ENCODE results near the gene SNED1. TPM values are rescaled to one million over a fixed set of nuclear protein-coding genes. Genes with fewer than 3 reads are reported as not detected.

SNED1 gene
- total RNA-seq, 2 donors from 2014 or later, result 42.0 to 72.1 TPM

- Mint-ChIP-seq H3K27me3 (no peaks in the 10 kb centered on the region), H3K4me1 (peaks cover 12% of the 10 kb centered on the region), H3K4me3 (no peak overlapping the region), H3K27ac (no peak overlapping the region), H3K36me3 (ENCODE audit: low read depth) (no peaks in the 10 kb centered on the region)
- DNase-seq (no peak), ATAC-seq (no peak)
- H3K9me3 ChIP-seq (ENCODE audit: control insufficient read depth, low read length, poor library complexity, severe bottlenecking), result no peaks in the 10 kb centered on the region
These were observed 70.8 kb downstream of the SNED1 start for GRCh38 chr2:241068942-241069810.

- Mint-ChIP-seq H3K4me3 (no peak overlapping the region), H3K4me1 (peaks cover 9% of the 10 kb centered on the region), H3K27me3 (no peaks in the 10 kb centered on the region), H3K36me3 (ENCODE audit: low read depth) (no peaks in the 10 kb centered on the region), H3K27ac (no peak overlapping the region)
- no peak for ATAC-seq
- no peak for DNase-seq
- H3K9me3 ChIP-seq (ENCODE audit: control insufficient read depth, low read length, poor library complexity, severe bottlenecking), result no peaks in the 10 kb centered on the region
These were observed 71.4 kb downstream of the SNED1 start for GRCh38 chr2:241069821-241070281.

- H3K27me3 Mint-ChIP-seq, result no peaks in the 10 kb centered on the region
- no peak for DNase-seq
- no peak overlapping the region for H3K27ac Mint-ChIP-seq
- H3K4me1 Mint-ChIP-seq, result peaks cover 9% of the 10 kb centered on the region
- ATAC-seq, result no peak
- no peak overlapping the region for H3K4me3 Mint-ChIP-seq
- no peaks in the 10 kb centered on the region for H3K9me3 ChIP-seq (ENCODE audit: control insufficient read depth, low read length, poor library complexity, severe bottlenecking)
- H3K36me3 Mint-ChIP-seq (ENCODE audit: low read depth), result peaks cover under 1% of the 10 kb centered on the region
These were observed 71.9 kb downstream of the SNED1 start for GRCh38 chr2:241070361-241070760.

GRCh38 chr2:241070811-241071676, 72.6 kb downstream of the SNED1 start:
- H3K4me1 Mint-ChIP-seq, result peaks cover 7% of the 10 kb centered on the region
- no peaks in the 10 kb centered on the region for H3K27me3 Mint-ChIP-seq
- no peak overlapping the region for H3K27ac Mint-ChIP-seq
- H3K9me3 ChIP-seq (ENCODE audit: control insufficient read depth, low read length, poor library complexity, severe bottlenecking), result no peaks in the 10 kb centered on the region
- H3K36me3 Mint-ChIP-seq (ENCODE audit: low read depth), result peaks cover 2% of the 10 kb centered on the region
- H3K4me3 Mint-ChIP-seq, result no peak overlapping the region
- ATAC-seq, result no peak
- no peak for DNase-seq

- H3K4me3 Mint-ChIP-seq, result no peak overlapping the region
- H3K4me1 Mint-ChIP-seq, result peaks cover 7% of the 10 kb centered on the region
- peaks cover 2% of the 10 kb centered on the region for H3K36me3 Mint-ChIP-seq (ENCODE audit: low read depth)
- H3K9me3 ChIP-seq (ENCODE audit: control insufficient read depth, low read length, poor library complexity, severe bottlenecking), result no peaks in the 10 kb centered on the region
- H3K27me3 Mint-ChIP-seq, result no peaks in the 10 kb centered on the region
- H3K27ac Mint-ChIP-seq, result no peak overlapping the region
- DNase-seq (no peak), ATAC-seq (no peak)
These were observed 73.3 kb downstream of the SNED1 start for GRCh38 chr2:241071677-241072111.

GRCh38 chr2:241072151-241072550, 73.7 kb downstream of the SNED1 start:
- no peaks in the 10 kb centered on the region for H3K27me3 Mint-ChIP-seq
- H3K27ac Mint-ChIP-seq, result no peak overlapping the region
- H3K4me3 Mint-ChIP-seq, result no peak overlapping the region
- peaks cover 2% of the 10 kb centered on the region for H3K36me3 Mint-ChIP-seq (ENCODE audit: low read depth)
- no peaks in the 10 kb centered on the region for H3K9me3 ChIP-seq (ENCODE audit: control insufficient read depth, low read length, poor library complexity, severe bottlenecking)
- ATAC-seq, result no peak
- DNase-seq, result no peak
- peaks cover 7% of the 10 kb centered on the region for H3K4me1 Mint-ChIP-seq

GRCh38 chr2:241072553-241073165, 74.2 kb downstream of the SNED1 start:
- peaks cover 7% of the 10 kb centered on the region for H3K4me1 Mint-ChIP-seq
- no peak for ATAC-seq
- H3K36me3 Mint-ChIP-seq (ENCODE audit: low read depth), result peaks cover 2% of the 10 kb centered on the region
- no peak overlapping the region for H3K4me3 Mint-ChIP-seq
- no peak for DNase-seq
- H3K9me3 ChIP-seq (ENCODE audit: control insufficient read depth, low read length, poor library complexity, severe bottlenecking), result no peaks in the 10 kb centered on the region
- peak overlapping the region; percentile 9 for H3K27ac Mint-ChIP-seq
- H3K27me3 Mint-ChIP-seq, result no peaks in the 10 kb centered on the region

- H3K4me1 Mint-ChIP-seq, result peaks cover 7% of the 10 kb centered on the region
- H3K36me3 Mint-ChIP-seq (ENCODE audit: low read depth), result peaks cover 2% of the 10 kb centered on the region
- DNase-seq (no peak), ATAC-seq (no peak)
- H3K27me3 Mint-ChIP-seq, result no peaks in the 10 kb centered on the region
- no peak overlapping the region for H3K4me3 Mint-ChIP-seq
- peak overlapping the region; percentile 9 for H3K27ac Mint-ChIP-seq
- H3K9me3 ChIP-seq (ENCODE audit: control insufficient read depth, low read length, poor library complexity, severe bottlenecking), result no peaks in the 10 kb centered on the region
These were observed 75.0 kb downstream of the SNED1 start for GRCh38 chr2:241073166-241074064.

GRCh38 chr2:241074065-241074818, 75.8 kb downstream of the SNED1 start:
- no peak overlapping the region for H3K4me3 Mint-ChIP-seq
- ATAC-seq (no peak), DNase-seq (no peak)
- no peaks in the 10 kb centered on the region for H3K27me3 Mint-ChIP-seq
- peaks cover 2% of the 10 kb centered on the region for H3K36me3 Mint-ChIP-seq (ENCODE audit: low read depth)
- peaks cover 5% of the 10 kb centered on the region for H3K4me1 Mint-ChIP-seq
- H3K27ac Mint-ChIP-seq, result no peak overlapping the region
- H3K9me3 ChIP-seq (ENCODE audit: control insufficient read depth, low read length, poor library complexity, severe bottlenecking), result no peaks in the 10 kb centered on the region

GRCh38 chr2:241074901-241075540, 76.6 kb downstream of the SNED1 start:
- H3K4me1 Mint-ChIP-seq, result peaks cover 5% of the 10 kb centered on the region
- H3K27ac Mint-ChIP-seq, result no peak overlapping the region
- H3K9me3 ChIP-seq (ENCODE audit: control insufficient read depth, low read length, poor library complexity, severe bottlenecking), result no peaks in the 10 kb centered on the region
- DNase-seq (no peak), ATAC-seq (no peak)
- H3K4me3 Mint-ChIP-seq, result no peak overlapping the region
- H3K27me3 Mint-ChIP-seq, result no peaks in the 10 kb centered on the region
- H3K36me3 Mint-ChIP-seq (ENCODE audit: low read depth), result peaks cover 2% of the 10 kb centered on the region

GRCh38 chr2:241080405-241081189, 82.2 kb downstream of the SNED1 start:
- no peaks in the 10 kb centered on the region for H3K27me3 Mint-ChIP-seq
- peak overlapping the region; percentile 82 for H3K27ac Mint-ChIP-seq
- ATAC-seq, result no peak
- H3K4me3 Mint-ChIP-seq, result no peak overlapping the region
- H3K36me3 Mint-ChIP-seq (ENCODE audit: low read depth), result peaks cover 3% of the 10 kb centered on the region
- H3K9me3 ChIP-seq (ENCODE audit: control insufficient read depth, low read length, poor library complexity, severe bottlenecking), result no peaks in the 10 kb centered on the region
- DNase-seq, result no peak
- peaks cover 10% of the 10 kb centered on the region for H3K4me1 Mint-ChIP-seq
